Activated naive CD4-positive, alpha-beta T cell treated with anti-CD3 and anti-CD28 coated beads, Interleukin-2, amount 50 U/mL, for 72 hours (primary cell): ENCODE measurements around the gene ABHD16A. TPM values are rescaled to one million over a fixed set of nuclear protein-coding genes. Genes with fewer than 3 reads are reported as not detected.

Source experiments
- ATAC-seq, 2 donors: fragments of 150-1000 bp; cut with Tn5 transposase; 2 replicates each; pipeline ENCODE4 v1.10.0; 2021; ENCODE audit warnings: mild to moderate bottlenecking in 2 of 2, moderate library complexity in 2 of 2
- DNase-seq, 2 donors: peaks; one replicate each; pipeline ENCODE4 v3.0.0; 2021 to 2022; ENCODE audit warnings: low spot score in 2 of 2
- H3K27ac Mint-ChIP-seq, 2 donors: one replicate each; pipeline ENCODE4 v1.8.0; 2022; ENCODE audit warnings: mild to moderate bottlenecking in 2 of 2, mixed read lengths in 2 of 2
- H3K36me3 Mint-ChIP-seq, 2 donors: one replicate each; pipeline ENCODE4 v1.8.0; 2022; ENCODE audit warnings: mixed read lengths in 2 of 2
- H3K9me3 Mint-ChIP-seq, 2 donors: one replicate each; pipeline ENCODE4 v1.8.0; 2022; ENCODE audit warnings: mixed read lengths in 2 of 2
- total RNA-seq, 2 donors: library from RNA; stranded (reverse); gene quantifications; one replicate each; pipeline ENCODE4 v1.2.3, GENCODE V29; 2022

ABHD16A gene
- total RNA-seq = 10 to 100 TPM; 33.1 to 46.8 TPM

GRCh38 chr6:31702819-31703716 lies at the start of gene ABHD16A:
ABHD16A (minus strand) TSS chr6:31703324; CDS start chr6:31703281, 43 bp downstream.
- peak; percentile 94 to 96 for DNase-seq
- ATAC-seq = peak; percentile 96 to 97
- Mint-ChIP-seq H3K27ac (peak within 1 kb of the TSS; percentile 94 to 98), H3K9me3 (no peaks in the 10 kb centered on the region), H3K36me3 (peaks cover 14% of the 10 kb centered on the region in 2 donors)

GRCh38 chr6:31752739-31753319 lies 49.7 kb upstream of the ABHD16A start:
- Mint-ChIP-seq H3K27ac (peak overlapping the region; percentile 28 to 33), H3K9me3 (no peaks in the 10 kb centered on the region), H3K36me3 (peaks cover 0 to 5% of the 10 kb centered on the region in 2 donors)
- no peak for ATAC-seq
- no peak for DNase-seq

GRCh38 chr6:31750411-31751022 lies 47.4 kb upstream of the ABHD16A start:
- peaks cover 6 to 10% of the 10 kb centered on the region in 2 donors for H3K36me3 Mint-ChIP-seq
- no peak overlapping the region for H3K27ac Mint-ChIP-seq
- DNase-seq = no peak
- ATAC-seq = no peak
- no peaks in the 10 kb centered on the region for H3K9me3 Mint-ChIP-seq

DNA sequence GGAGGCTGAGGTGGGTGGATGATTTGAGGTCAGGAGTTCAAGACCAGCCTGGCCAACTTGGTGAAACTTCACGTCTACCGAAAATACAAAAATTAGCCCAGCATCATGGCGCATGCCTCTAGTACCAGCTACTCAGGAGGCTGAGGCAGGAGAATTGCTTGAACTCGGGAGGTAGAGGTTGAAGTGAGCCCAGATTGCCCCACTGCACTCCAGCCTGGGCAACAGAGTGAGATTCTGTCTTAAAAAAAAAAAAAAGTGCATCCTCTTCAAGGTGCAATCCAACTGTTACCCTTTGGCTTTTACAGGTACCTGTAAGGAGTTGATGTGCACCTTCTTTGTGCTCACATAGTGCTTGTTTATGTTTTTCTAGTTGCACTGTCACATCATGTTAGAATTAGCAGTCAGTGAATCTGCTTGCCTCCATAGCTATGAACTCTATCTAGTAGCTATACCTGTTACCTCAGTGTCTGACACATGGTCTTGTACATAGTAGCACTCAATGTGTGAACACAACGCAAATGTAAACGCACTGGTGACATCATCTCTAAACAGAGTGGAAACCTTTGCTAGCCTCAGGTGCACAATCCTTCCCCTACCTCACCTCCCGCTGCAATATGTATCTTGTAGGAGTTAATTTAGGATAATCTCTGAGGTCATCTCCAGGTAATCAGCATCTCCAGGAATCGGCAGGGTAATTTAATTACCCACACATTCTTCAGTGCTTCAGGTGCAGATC lies 46.3 kb upstream of the ABHD16A start:
- ATAC-seq = no peak
- Mint-ChIP-seq H3K27ac (no peak overlapping the region), H3K9me3 (no peaks in the 10 kb centered on the region), H3K36me3 (peaks cover 6 to 15% of the 10 kb centered on the region in 2 donors)
- DNase-seq = no peak

- no peak for ATAC-seq
- H3K36me3 Mint-ChIP-seq = peaks cover 22 to 58% of the 10 kb centered on the region in 2 donors
- H3K27ac Mint-ChIP-seq = peak overlapping the region in 1 of 2 donors; percentile 17
- H3K9me3 Mint-ChIP-seq = no peaks in the 10 kb centered on the region
- no peak for DNase-seq
Measured at GRCh38 chr6:31744422-31744821, 41.3 kb upstream of the ABHD16A start.

DNA sequence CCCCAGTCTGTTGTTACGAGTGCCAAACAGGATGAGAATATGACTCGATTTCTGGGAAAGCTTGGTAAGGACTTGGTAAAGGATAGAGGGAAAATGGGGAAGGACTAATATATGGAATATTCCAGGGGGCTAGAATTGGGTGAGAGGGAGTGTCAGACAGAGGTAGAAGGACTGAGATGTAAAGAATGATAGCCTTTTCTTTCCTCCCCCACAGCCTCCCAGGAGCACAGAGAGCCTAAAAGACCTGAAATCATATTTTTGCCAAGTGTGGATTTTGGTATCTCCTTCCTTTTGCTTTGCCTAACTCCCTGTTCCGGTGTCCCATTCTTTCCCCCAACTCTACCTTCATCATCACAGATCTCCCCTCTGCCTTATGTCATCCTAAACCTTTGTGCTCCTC lies 39.8 kb upstream of the ABHD16A start:
- H3K9me3 Mint-ChIP-seq = no peaks in the 10 kb centered on the region
- H3K27ac Mint-ChIP-seq = no peak overlapping the region
- peaks cover 22 to 55% of the 10 kb centered on the region in 2 donors for H3K36me3 Mint-ChIP-seq
- DNase-seq = no peak
- no peak for ATAC-seq

GRCh38 chr6:31741815-31742214 lies 38.7 kb upstream of the ABHD16A start:
- ATAC-seq (no peak), DNase-seq (no peak)
- H3K36me3 Mint-ChIP-seq = peaks cover 17 to 48% of the 10 kb centered on the region in 2 donors
- H3K27ac Mint-ChIP-seq = peak overlapping the region in 1 of 2 donors; percentile 5
- no peaks in the 10 kb centered on the region for H3K9me3 Mint-ChIP-seq

- peak overlapping the region; percentile 95 to 98 for H3K27ac Mint-ChIP-seq
- DNase-seq (no peak), ATAC-seq (no peak)
- peaks cover 29 to 56% of the 10 kb centered on the region in 2 donors for H3K36me3 Mint-ChIP-seq
- H3K9me3 Mint-ChIP-seq = no peaks in the 10 kb centered on the region
Measured at GRCh38 chr6:31740397-31741223, 37.5 kb upstream of the ABHD16A start.

DNA sequence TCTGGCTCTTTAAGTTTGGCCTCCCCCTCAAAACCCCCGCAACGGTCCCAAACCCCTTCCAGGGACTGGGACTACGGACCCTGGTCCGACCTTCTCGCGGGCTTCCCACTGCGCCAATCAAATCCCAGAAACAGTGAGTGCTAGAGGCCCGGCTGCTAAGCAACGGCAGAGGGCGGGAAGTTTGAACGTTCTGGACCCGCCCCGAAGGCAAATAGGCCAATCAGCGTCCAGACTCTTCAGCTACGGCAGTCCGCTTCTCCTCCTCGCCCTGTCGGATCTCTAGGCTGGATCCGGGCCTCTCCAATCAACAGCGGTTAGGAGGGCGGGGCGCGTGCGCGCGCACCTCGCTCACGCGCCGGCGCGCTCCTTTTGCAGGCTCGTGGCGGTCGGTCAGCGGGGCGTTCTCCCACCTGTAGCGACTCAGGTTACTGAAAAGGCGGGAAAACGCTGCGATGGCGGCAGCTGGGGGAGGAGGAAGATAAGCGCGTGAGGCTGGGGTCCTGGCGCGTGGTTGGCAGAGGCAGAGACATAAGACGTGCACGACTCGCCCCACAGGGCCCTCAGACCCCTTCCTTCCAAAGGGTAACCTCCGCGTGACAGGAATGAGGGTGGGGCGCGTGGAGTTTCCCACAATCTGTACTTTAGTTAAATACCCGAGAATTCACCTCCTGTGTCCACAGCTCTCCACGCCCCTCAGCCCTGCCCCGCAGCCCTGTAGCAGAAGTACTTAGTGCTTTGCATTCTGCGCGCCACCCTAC lies 36.7 kb upstream of the ABHD16A start, which contains the start of gene MSH5:
TSS of gene MSH5 (plus strand) at position 367 of the 758 bp plus-strand sequence. CDS start 462 bp downstream, outside the sequence.
- DNase-seq (peak; percentile 96 to 99), ATAC-seq (peak; percentile 83 to 87)
- peak within 1 kb of the TSS; percentile 95 to 98 for H3K27ac Mint-ChIP-seq
- no peaks in the 10 kb centered on the region for H3K9me3 Mint-ChIP-seq
- peaks cover 37 to 59% of the 10 kb centered on the region in 2 donors for H3K36me3 Mint-ChIP-seq

DNA sequence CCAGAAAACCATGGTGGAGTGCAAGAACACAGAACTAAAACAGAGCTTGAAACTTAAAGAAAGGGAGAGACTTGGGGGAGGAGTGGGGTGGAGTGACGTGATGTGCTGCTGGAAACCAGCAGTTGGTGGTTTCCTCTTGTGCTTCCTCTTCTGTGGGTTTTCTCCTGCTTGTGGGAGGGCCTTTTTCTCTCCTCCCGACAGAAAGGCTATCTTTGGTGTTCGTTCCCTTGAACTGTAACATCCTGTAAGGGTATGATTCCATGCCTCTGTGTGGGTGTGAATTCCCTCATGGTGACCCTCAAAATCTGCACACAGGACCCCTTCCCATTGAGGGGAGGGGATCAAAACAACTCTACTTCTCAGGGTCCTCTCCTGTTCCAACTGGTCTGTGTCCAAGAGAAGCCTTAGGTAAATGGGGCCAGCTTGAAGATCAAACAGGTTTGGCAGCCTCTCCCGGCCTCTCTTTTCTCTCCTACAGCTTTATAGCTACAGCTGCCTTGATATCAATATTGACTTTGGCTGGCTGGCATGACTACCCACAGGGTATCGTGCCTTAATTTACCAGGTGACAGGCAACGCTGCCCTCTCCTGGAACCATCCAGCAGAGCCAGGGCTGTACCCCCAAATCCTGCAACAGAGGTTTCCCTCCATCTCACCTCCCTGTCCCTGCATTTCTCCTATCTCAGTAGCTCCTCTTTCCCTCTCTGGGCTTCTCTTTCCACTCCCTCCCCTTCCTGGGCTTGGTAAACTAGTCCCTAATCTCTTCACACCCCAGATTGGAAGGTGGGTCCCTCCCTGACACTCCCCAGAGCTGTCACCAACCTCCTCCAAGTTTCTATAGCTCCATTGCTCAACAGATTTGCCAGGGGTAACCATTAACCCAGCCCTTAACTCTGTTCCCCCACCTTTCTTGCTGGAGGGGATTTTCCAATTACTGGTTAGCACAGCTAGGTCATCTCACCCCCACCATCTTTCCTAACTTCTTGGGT lies 35.2 kb upstream of the ABHD16A start:
- no peaks in the 10 kb centered on the region for H3K9me3 Mint-ChIP-seq
- ATAC-seq (peak; percentile 22 to 23), DNase-seq (peak; percentile 47 to 69)
- H3K27ac Mint-ChIP-seq = peak overlapping the region; percentile 82 to 95
- H3K36me3 Mint-ChIP-seq = peaks cover 52 to 66% of the 10 kb centered on the region in 2 donors

- DNase-seq (no peak), ATAC-seq (no peak)
- H3K9me3 Mint-ChIP-seq = no peaks in the 10 kb centered on the region
- peaks cover 56 to 62% of the 10 kb centered on the region in 2 donors for H3K36me3 Mint-ChIP-seq
- H3K27ac Mint-ChIP-seq = peak overlapping the region; percentile 82 to 95
Measured at GRCh38 chr6:31737315-31737990, 34.3 kb upstream of the ABHD16A start.

GRCh38 chr6:31736768-31737314 lies 33.7 kb upstream of the ABHD16A start:
- H3K9me3 Mint-ChIP-seq = no peaks in the 10 kb centered on the region
- peaks cover 55 to 64% of the 10 kb centered on the region in 2 donors for H3K36me3 Mint-ChIP-seq
- peak overlapping the region; percentile 88 to 95 for H3K27ac Mint-ChIP-seq
- DNase-seq (no peak), ATAC-seq (no peak)

- ATAC-seq = peak; percentile 54 to 69
- Mint-ChIP-seq H3K36me3 (peaks cover 54 to 62% of the 10 kb centered on the region in 2 donors), H3K9me3 (no peaks in the 10 kb centered on the region), H3K27ac (peak within 1 kb of the TSS; percentile 95 to 97)
- peak; percentile 83 to 92 for DNase-seq
Measured at GRCh38 chr6:31736021-31736767, 33.1 kb upstream of the ABHD16A start, which contains the start of gene CLIC1. CLIC1 (minus strand) TSS chr6:31736530; CDS start chr6:31736300, 230 bp downstream.
